HepG2 (cell line): ENCODE measurements around the gene TACC3. TPM values are rescaled to one million over a fixed set of nuclear protein-coding genes. Genes with fewer than 3 reads are reported as not detected.

ENCODE experiments used
- ATAC-seq: fragments of 200-7000 bp; cut with Tn5 transposase; 3 replicates; pipeline ENCODE4 v1.9.1; 2020; ENCODE audit warnings: mild to moderate bottlenecking, moderate library complexity
- BruUV-seq: library from RNA; stranded (reverse); fragments of 400-500 nt; replicated peaks from 2 replicates; lab custom pipeline; 2021; lab: Mats Ljungman, UMichigan
- CTCF ChIA-PET: fragments of 300-600 bp; formaldehyde crosslinking; extraction: SDS; loops from one replicate; lab custom pipeline; 2021; ENCODE audit warnings: low total read pairs, inconsistent platforms, low intra/inter-chr PET ratio; lab: Yijun Ruan, JAX
- POLR2A ChIA-PET: fragments of 350-600 bp; sonication (Branson Sonifier 250); formaldehyde crosslinking; loops from one replicate; lab custom pipeline; 2020; ENCODE audit warnings: antibody characterized with exemption, inconsistent platforms; lab: Yijun Ruan, JAX
- DNase-seq: peaks from one replicate; pipeline ENCODE4 v3.0.0-alpha.2; 2015; ENCODE audit warnings: low spot score
- FAIRE-seq: peaks from 3 replicates; lab custom pipeline; 2011; peaks lifted over from hg19 to GRCh38; lab: Jason Lieb, UNC
- H2AFZ ChIP-seq: one replicate; pipeline ENCODE4 v1.6.1; 2011; ENCODE audit warnings: low read length, inconsistent platforms
- H3K27ac ChIP-seq: fragments of 300-600 bp; 3 replicates; pipeline ENCODE4 v1.8.0; 2011; ENCODE audit warnings: mixed run types, mild to moderate bottlenecking, mixed read lengths, low read length, inconsistent platforms; ENCODE audit not compliant: insufficient read depth; ENCODE audit errors: extremely low read length
- H3K27me3 ChIP-seq, 2 experiments: fragments of 200-600 bp in 1 of 2; 2 replicates in 1 of 2; 3 replicates in 1 of 2; pipeline versions ENCODE4 v1.6.0 to v1.8.0; 2011; ENCODE audit warnings: low read length in 2 of 2, mild to moderate bottlenecking in 2 of 2, moderate library complexity in 2 of 2, inconsistent platforms in 1 of 2; ENCODE audit not compliant: insufficient read depth in 2 of 2, control insufficient read depth in 1 of 2
- H3K36me3 ChIP-seq, 2 experiments: fragments of 200-600 bp in 1 of 2; replicated peaks in 1 of 2; 2 replicates in 1 of 2; 3 replicates in 1 of 2; pipeline versions ENCODE4 v1.5.1 to v1.8.0; 2011; ENCODE audit warnings: low read length in 2 of 2, inconsistent platforms in 1 of 2; ENCODE audit not compliant: insufficient read depth in 2 of 2, control insufficient read depth in 1 of 2
- H3K4me1 ChIP-seq: 2 replicates; pipeline ENCODE4 v1.5.1; 2012; ENCODE audit warnings: low read length, inconsistent platforms; ENCODE audit not compliant: insufficient read depth
- H3K4me2 ChIP-seq: 2 replicates; pipeline ENCODE4 v1.6.0; 2011; ENCODE audit warnings: low read depth, low read length, inconsistent platforms
- H3K4me3 ChIP-seq, 3 experiments: fragments of 200-600 bp in 1 of 3; sonication (generic), shearing (Covaris generic) in 1 of 3; replicated peaks in 1 of 3; 2 replicates each; pipeline ENCODE4 v1.5.1; 2011 to 2016; ENCODE audit warnings: low read length in 3 of 3, inconsistent platforms in 2 of 3, low read depth in 2 of 3, mild to moderate bottlenecking in 2 of 3, control low read depth in 1 of 3, mixed read lengths in 1 of 3; ENCODE audit not compliant: insufficient read depth in 1 of 3
- H3K79me2 ChIP-seq: one replicate; pipeline ENCODE4 v1.6.1; 2011; ENCODE audit warnings: low read length, inconsistent platforms; ENCODE audit not compliant: insufficient read depth
- H3K9ac ChIP-seq: 2 replicates; pipeline ENCODE4 v1.6.0; 2011; ENCODE audit warnings: mild to moderate bottlenecking, low read depth, low read length, inconsistent platforms; ENCODE audit not compliant: insufficient read depth
- H3K9me3 ChIP-seq: 2 replicates; pipeline ENCODE4 v1.5.1; 2012; ENCODE audit warnings: mild to moderate bottlenecking, low read length
- H4K20me1 ChIP-seq: 2 replicates; pipeline ENCODE4 v1.6.0; 2011; ENCODE audit warnings: inconsistent platforms, mild to moderate bottlenecking, low read length, moderate library complexity; ENCODE audit not compliant: insufficient read depth
- DZIP1 ChIP-seq: sonication (generic); formaldehyde crosslinking; IDR thresholded peaks from 2 replicates; pipeline ENCODE4 v1.5.0; 2020; ENCODE audit warnings: mild to moderate bottlenecking, missing genetic modification reagents
- HBP1 ChIP-seq: IDR thresholded peaks from 2 replicates; pipeline ENCODE4 v1.6.1; 2016; ENCODE audit warnings: low read depth, control low read depth
- HOXA3 ChIP-seq: sonication (generic); formaldehyde crosslinking; IDR thresholded peaks from 2 replicates; pipeline ENCODE4 v1.5.0; 2020; ENCODE audit warnings: missing genetic modification reagents
- NR2F6 ChIP-seq, 2 experiments: IDR thresholded peaks; 2 replicates each; pipeline ENCODE4 v1.6.1; 2016; ENCODE audit warnings: antibody characterized with exemption in 1 of 2, mild to moderate bottlenecking in 1 of 2
- PHF8 ChIP-seq: sonication (generic); formaldehyde crosslinking; IDR thresholded peaks from 2 replicates; pipeline ENCODE4 v1.5.0; 2020; ENCODE audit warnings: missing genetic modification reagents
- RBFOX2 ChIP-seq: fragments of 200-400 bp; formaldehyde crosslinking; IDR thresholded peaks from 2 replicates; pipeline ENCODE4 v1.6.1; 2017; ENCODE audit warnings: low read depth, mild to moderate bottlenecking, low read length
- SPEN ChIP-seq: sonication (generic); formaldehyde crosslinking; IDR thresholded peaks from 2 replicates; pipeline ENCODE4 v1.5.1; 2020; ENCODE audit warnings: low read depth, mild to moderate bottlenecking, missing genetic modification reagents
- TFDP1 ChIP-seq: IDR thresholded peaks from 2 replicates; pipeline ENCODE4 v1.6.1; 2016; ENCODE audit warnings: missing compliant biosample characterization, missing genetic modification reagents, borderline replicate concordance
- TFE3 ChIP-seq: IDR thresholded peaks from 2 replicates; pipeline ENCODE4 v1.6.1; 2016
- WGBS: methylation state at CpG from one replicate; pipeline ENCODE4 v1.1.6; 2017; ENCODE audit warnings: low lambda C conversion rate; 5-methylcytosine and 5-hydroxymethylcytosine counted together
- in situ Hi-C: cut with HindIII; loops from 2 replicates; pipeline ENCODE4 v1.10.0; 2017; ENCODE audit warnings: low pct_unique_long_range_greater_than_20kb; ENCODE audit not compliant: extremely low pct_ligation_motif_present
- intact Hi-C: fragments of 100-400 bp; cut with micrococcal nuclease; formaldehyde crosslinking; loops from one replicate; pipeline ENCODE4 v1.10.0; 2022; ENCODE audit not compliant: unreplicated experiment
- polyA plus RNA-seq, 8 experiments: library from polyadenylated mRNA; depleted of rRNA in 3 of 8; stranded (reverse) in 7 of 8; unstranded in 1 of 8; fragments of >200 nt; fragmentation: Illumina TruSeq in 4 of 8; extraction: Trizol in 4 of 8; gene quantifications; 2 replicates each; pipeline versions ENCODE4 v1.2.1 to v1.2.3, GENCODE V29; 2011 to 2016; ENCODE audit warnings: low read depth in 4 of 8, missing spikeins in 1 of 8, mixed read lengths in 1 of 8; ENCODE audit not compliant: insufficient read depth in 1 of 8
- total RNA-seq, 5 experiments: library from RNA; depleted of rRNA; stranded (reverse); fragments of >200 nt; fragmentation: Illumina TruSeq; extraction: Trizol; gene quantifications; 2 replicates each; pipeline ENCODE4 v1.2.3, GENCODE V29; 2016; ENCODE audit warnings: low read depth in 1 of 5
- TF ChIP-seq, protein P1 (sequence below): sonication (generic); formaldehyde crosslinking; IDR thresholded peaks from 2 replicates; pipeline ENCODE4 v1.4.0; 2020; ENCODE audit warnings: missing genetic modification reagents

TACC3 gene
- total and polyA plus RNA-seq, 2 of the 13 experiments (the other 11 are each of a cell fraction or from before 2014, with no cell fraction given) = 20.3 to 21.2 TPM

GRCh38 chr4:1778642-1779392 lies 57.5 kb downstream of the TACC3 start:
- in situ Hi-C loops = no loop called here
- BruUV-seq = no TSS peak
- no peaks in the 10 kb centered on the region for H4K20me1 ChIP-seq
- peak overlapping the region; percentile 35; the same call in 1 of the 2 replicates for H3K9ac ChIP-seq
- no peaks in the 10 kb centered on the region for H3K9me3 ChIP-seq
- intact Hi-C loops = loop anchor here (2.0 to 5.0 kb wide), 2 partner anchors 26 to 33 kb away; no protein-coding TSS in a partner anchor
- peaks cover 7% of the 10 kb centered on the region for H3K79me2 ChIP-seq
- FAIRE-seq (no peak), DNase-seq (no peak), ATAC-seq (no peak)
- POLR2A ChIA-PET = interaction anchor here (1.9 to 34.3 kb wide), 4 partner anchors 8 to 27 kb away, joined by 10 to 1258 read pairs (median 638); partner anchors contain the start of gene FGFR3
- no peak overlapping the region for H2AFZ ChIP-seq
- H3K4me3 ChIP-seq = peak overlapping the region in 1 of 3 experiments; percentile 35; a peak in 2 of 6 replicates
- CTCF ChIA-PET = interaction anchor here (0.7 to 2.9 kb wide), 2 partner anchors 8 to 31 kb away, joined by 3 to 15 read pairs; no protein-coding TSS in a partner anchor
- peaks cover 96% of the 10 kb centered on the region for H3K4me1 ChIP-seq
- peak overlapping the region; percentile 87 for H3K4me2 ChIP-seq
- H3K27me3 ChIP-seq = no peaks in the 10 kb centered on the region
- 71% methylated on average over 5 of the region's 18 CpGs for WGBS
- H3K27ac ChIP-seq = peak overlapping the region; percentile 86
- no peaks in the 10 kb centered on the region for H3K36me3 ChIP-seq
- TF ChIP-seq, protein P1, sequence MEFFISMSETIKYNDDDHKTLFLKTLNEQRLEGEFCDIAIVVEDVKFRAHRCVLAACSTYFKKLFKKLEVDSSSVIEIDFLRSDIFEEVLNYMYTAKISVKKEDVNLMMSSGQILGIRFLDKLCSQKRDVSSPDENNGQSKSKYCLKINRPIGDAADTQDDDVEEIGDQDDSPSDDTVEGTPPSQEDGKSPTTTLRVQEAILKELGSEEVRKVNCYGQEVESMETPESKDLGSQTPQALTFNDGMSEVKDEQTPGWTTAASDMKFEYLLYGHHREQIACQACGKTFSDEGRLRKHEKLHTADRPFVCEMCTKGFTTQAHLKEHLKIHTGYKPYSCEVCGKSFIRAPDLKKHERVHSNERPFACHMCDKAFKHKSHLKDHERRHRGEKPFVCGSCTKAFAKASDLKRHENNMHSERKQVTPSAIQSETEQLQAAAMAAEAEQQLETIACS (CRISPR knock-in tag) = peak; percentile 23; the same call in 1 of the 2 replicates
- no peak for TF ChIP-seq DZIP1 (CRISPR knock-in tag)
- TF ChIP-seq HOXA3 (CRISPR knock-in tag) = 0 out of 2 replicates have a peak, but pooled peaks have one; percentile 44
- no peak for TF ChIP-seq NR2F6 (IDR thresholded peaks at IDR 0.05)
- TF ChIP-seq NR2F6 (CRISPR knock-in tag; IDR thresholded peaks at IDR 0.05) = 0 out of 2 replicates have a peak, but pooled peaks have one; percentile 26
- no peak for TF ChIP-seq PHF8 (CRISPR knock-in tag)
- TF ChIP-seq SPEN (CRISPR knock-in tag) = no peak
- no peak for TF ChIP-seq HBP1 (CRISPR knock-in tag)
- peak; percentile 14; the same call in 1 of the 2 replicates for TF ChIP-seq RBFOX2
- 0 out of 2 replicates have a peak, but pooled peaks have one; percentile 31 for TF ChIP-seq TFDP1 (CRISPR knock-in tag)
- 0 out of 2 replicates have a peak, but pooled peaks have one; percentile 12 for TF ChIP-seq TFE3 (CRISPR knock-in tag)
